ENCODE data around the gene ZDHHC24. TPM values are rescaled to one million over a fixed set of nuclear protein-coding genes. Genes with fewer than 3 reads are reported as not detected.

Gene ZDHHC24
- total RNA-seq, 6 experiments from 2014 or later = 3.6 to 15.5 (median 5.8) TPM

- no peak for ATAC-seq
These were observed 50.4 kb downstream of the ZDHHC24 start for GRCh38 chr11:66495401-66495854.

GRCh38 chr11:66494935-66495334 is 50.9 kb downstream of the ZDHHC24 start:
- no peak overlapping the region for H3K27ac ChIP-seq
- no peaks in the 10 kb centered on the region for H3K27me3 ChIP-seq
- no peaks in the 10 kb centered on the region for H3K9me3 ChIP-seq
- DNase-seq = no peak
- H3K4me3 ChIP-seq = no peak overlapping the region
- no peaks in the 10 kb centered on the region for H3K4me1 ChIP-seq
- H3K36me3 ChIP-seq = peaks cover 0 to 10% (median 3%) of the 10 kb centered on the region in 4 donors
- ATAC-seq = no peak
- 87% methylated on average over 3 of the region's 14 CpGs for WGBS (ENCODE audit: insufficient coverage, low coverage, low lambda C conversion rate, missing lambda C conversion rate)
- TF ChIP-seq, protein P1, sequence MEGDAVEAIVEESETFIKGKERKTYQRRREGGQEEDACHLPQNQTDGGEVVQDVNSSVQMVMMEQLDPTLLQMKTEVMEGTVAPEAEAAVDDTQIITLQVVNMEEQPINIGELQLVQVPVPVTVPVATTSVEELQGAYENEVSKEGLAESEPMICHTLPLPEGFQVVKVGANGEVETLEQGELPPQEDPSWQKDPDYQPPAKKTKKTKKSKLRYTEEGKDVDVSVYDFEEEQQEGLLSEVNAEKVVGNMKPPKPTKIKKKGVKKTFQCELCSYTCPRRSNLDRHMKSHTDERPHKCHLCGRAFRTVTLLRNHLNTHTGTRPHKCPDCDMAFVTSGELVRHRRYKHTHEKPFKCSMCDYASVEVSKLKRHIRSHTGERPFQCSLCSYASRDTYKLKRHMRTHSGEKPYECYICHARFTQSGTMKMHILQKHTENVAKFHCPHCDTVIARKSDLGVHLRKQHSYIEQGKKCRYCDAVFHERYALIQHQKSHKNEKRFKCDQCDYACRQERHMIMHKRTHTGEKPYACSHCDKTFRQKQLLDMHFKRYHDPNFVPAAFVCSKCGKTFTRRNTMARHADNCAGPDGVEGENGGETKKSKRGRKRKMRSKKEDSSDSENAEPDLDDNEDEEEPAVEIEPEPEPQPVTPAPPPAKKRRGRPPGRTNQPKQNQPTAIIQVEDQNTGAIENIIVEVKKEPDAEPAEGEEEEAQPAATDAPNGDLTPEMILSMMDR (IDR thresholded peaks at IDR 0.05) = no peak
- no peak for TF ChIP-seq POLR2A (IDR thresholded peaks at IDR 0.05)
- intact Hi-C loops (cut with DNase I) = no loop called here

More at GRCh38 chr11:66495401-66495854, 50.4 kb downstream of the ZDHHC24 start:
- TF ChIP-seq, protein P1 (IDR thresholded peaks at IDR 0.05) = peak in 1 of 4 donors; percentile 13
- TF ChIP-seq POLR2A (IDR thresholded peaks at IDR 0.05) = no peak
- intact Hi-C loops (cut with DNase I) = no loop called here
- H3K9me3 ChIP-seq = no peaks in the 10 kb centered on the region
- H3K4me3 ChIP-seq = no peak overlapping the region
- no peaks in the 10 kb centered on the region for H3K4me1 ChIP-seq
- peaks cover 0 to 14% (median 3%) of the 10 kb centered on the region in 4 donors for H3K36me3 ChIP-seq
- H3K27me3 ChIP-seq = no peaks in the 10 kb centered on the region
- no peak overlapping the region for H3K27ac ChIP-seq
- 40% methylated on average over 1 of the region's 17 CpGs for WGBS (ENCODE audit: insufficient coverage, low coverage, low lambda C conversion rate, missing lambda C conversion rate)
- DNase-seq = no peak

- intact Hi-C loops (cut with DNase I) = no loop called here
- peaks cover 0 to 12% (median 3%) of the 10 kb centered on the region in 4 donors for H3K36me3 ChIP-seq
- no CpG with 5 or more reads among the region's 7 CpGs for WGBS (ENCODE audit: insufficient coverage, low coverage, low lambda C conversion rate, missing lambda C conversion rate)
These were observed 51.4 kb downstream of the ZDHHC24 start for GRCh38 chr11:66494458-66494857.

DNA sequence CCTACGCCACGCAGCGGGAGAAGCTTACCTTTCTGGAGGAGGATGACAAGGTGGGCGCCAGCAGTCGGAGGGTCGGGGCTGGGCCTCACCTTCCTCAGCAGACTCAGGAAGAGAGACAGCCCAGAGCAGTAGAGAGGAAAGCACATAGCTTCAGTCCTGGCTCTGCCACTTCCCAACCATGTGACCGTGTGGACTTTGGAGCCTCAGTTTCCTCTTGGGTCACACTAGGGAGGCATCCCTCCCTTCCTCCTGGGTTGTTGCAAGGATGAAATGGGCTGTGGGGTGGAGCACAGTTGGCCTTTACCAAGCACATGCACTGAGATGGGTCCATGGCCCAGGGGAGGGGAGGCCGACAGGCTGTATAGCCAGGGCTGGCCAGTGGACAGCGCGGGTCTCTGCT is 52.7 kb downstream of the ZDHHC24 start:
- ATAC-seq = no peak
- Histone ChIP-seq H3K36me3 (peaks cover 0 to 16% (median 3%) of the 10 kb centered on the region in 4 donors), H3K27ac (no peak overlapping the region), H3K4me3 (no peak overlapping the region), H3K4me1 (no peaks in the 10 kb centered on the region), H3K9me3 (no peaks in the 10 kb centered on the region), H3K27me3 (no peaks in the 10 kb centered on the region)
- 94% methylated on average over 3 of the region's 10 CpGs for WGBS (ENCODE audit: insufficient coverage, low coverage, low lambda C conversion rate, missing lambda C conversion rate)
- no peak for DNase-seq
- TF ChIP-seq POLR2A (IDR thresholded peaks at IDR 0.05) = no peak
- TF ChIP-seq, protein P1 (IDR thresholded peaks at IDR 0.05) = no peak
- intact Hi-C loops (cut with DNase I) = no loop called here

More at GRCh38 chr11:66494458-66494857, 51.4 kb downstream of the ZDHHC24 start:
- Histone ChIP-seq H3K27me3 (no peaks in the 10 kb centered on the region), H3K4me1 (no peaks in the 10 kb centered on the region), H3K27ac (no peak overlapping the region), H3K9me3 (no peaks in the 10 kb centered on the region), H3K4me3 (no peak overlapping the region)
- no peak for DNase-seq
- ATAC-seq = no peak
- no peak for TF ChIP-seq POLR2A (IDR thresholded peaks at IDR 0.05)
- TF ChIP-seq, protein P1 (IDR thresholded peaks at IDR 0.05) = no peak

Data from right lobe of liver (tissue), 6 donors.